GM21528 (cell line): ENCODE measurements around the gene STXBP1.
"Not testable (repeated sequence)": the region's sequence is repeated elsewhere in the genome, so short reads cannot be mapped to it uniquely, and the experiment has no call there.

Experiments
- ATAC-seq: cut with Tn5 transposase; IDR thresholded peaks from one replicate; pipeline ENCODE4 v1.9.1; 2021; ENCODE audit warnings: mild to moderate bottlenecking, moderate library complexity; ENCODE audit not compliant: unreplicated experiment, low FRiP score

The STXBP1 gene

DNA sequence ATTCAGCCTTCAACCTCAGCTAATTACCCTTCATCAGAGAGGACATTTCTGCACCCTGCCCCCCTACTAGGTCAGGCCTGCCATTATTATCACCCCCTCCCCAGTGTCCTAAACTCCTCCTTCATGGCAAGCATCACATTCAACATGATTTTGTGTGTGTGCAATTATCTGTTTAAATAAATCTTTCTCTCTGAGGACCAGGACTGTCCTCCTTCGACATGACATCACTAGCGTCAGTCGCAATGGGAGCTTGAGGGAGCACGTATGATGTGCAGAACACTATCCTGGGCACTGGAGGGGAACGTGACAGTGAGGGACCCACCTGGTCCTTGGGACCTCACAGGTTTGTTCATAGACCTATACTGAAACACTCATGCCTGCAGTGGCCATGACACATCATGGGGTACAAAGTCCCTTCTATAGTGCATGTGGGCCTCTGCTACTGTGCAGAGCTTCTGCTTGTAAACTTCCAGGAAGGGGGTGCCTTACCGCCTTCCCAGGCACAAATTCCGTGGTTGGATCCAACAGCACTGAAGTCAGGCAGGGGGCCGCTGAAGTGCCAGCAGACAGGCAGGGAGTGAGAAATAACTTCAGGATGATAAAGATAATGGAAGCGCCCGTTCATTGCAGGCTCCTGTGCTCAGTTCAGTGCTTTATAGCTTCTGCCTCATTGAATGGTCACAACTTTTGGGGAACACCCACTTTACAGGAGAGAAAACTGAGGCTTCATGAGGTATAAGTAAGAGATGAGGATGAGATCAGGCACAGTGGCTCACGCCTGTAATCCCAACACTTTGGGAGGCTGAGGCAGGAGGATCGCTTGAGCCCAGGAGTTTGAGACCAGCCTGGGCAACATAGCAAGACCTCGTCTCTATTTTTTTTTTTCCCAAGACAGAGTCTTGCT is 36.0 kb upstream of the STXBP1 start:
- ATAC-seq = no peak

GRCh38 chr9:127577194-127577593 is 34.9 kb upstream of the STXBP1 start:
- not testable (repeated sequence) for ATAC-seq

DNA sequence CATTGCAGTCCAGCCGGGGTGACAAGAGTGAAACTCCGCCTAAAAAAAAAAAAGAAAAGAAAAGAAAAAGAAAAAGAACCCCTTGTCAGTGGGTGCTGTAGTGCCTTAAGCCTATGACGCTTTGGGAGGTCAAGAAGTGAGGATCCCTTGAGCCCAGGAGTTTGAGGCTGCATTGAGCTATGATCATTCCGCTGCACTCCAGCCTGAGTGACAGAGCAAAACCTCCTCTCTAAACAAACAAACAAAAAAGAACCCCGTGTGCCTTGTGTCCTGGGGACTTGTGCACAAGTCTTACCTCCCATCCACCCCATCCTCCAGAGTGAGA is 33.5 kb upstream of the STXBP1 start:
- ATAC-seq = no peak

DNA sequence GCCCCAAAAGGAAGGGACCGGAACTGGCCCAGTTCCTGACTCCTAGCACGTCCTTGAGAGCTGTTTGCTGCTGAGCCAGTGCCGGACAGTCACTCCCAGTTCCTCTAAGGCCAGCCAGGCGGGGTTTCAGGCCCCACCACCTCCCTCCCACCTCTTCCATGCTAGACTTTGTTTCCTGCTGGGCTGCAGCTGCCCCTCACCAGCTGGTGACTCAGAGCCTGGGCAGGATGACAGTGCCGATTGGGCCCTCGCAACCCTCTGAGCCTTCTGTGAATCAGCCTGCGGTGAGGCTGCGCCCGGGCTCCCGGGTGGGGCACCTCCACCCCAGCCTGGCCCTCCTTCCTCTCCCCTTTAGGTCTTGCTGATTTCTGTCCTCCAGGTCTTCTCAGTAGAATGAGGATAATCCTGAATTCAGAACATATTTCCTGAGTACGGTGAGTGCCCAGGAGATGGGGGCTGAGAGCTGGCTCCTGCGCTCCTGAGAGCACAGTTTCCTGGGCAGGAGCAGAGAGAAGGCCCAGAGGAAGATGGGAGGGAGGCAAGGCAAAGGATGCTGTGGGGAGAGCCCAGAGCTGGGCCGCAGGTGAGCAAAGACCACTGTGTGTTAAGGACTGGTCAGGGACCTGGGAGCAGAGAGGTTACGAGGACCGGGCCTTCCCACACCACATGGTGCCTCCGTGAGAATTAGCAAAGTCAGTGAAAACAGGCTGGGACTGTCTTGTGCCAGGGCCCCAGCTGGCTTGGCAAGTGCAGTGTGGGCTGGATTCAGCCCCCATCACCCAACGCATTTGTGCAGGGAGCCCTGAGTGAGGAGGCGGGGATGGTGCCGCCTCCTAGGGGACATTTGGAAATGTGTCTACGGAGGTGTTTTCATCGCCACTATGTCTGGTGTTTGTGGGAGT is 32.9 kb upstream of the STXBP1 start:
- ATAC-seq = no peak

DNA sequence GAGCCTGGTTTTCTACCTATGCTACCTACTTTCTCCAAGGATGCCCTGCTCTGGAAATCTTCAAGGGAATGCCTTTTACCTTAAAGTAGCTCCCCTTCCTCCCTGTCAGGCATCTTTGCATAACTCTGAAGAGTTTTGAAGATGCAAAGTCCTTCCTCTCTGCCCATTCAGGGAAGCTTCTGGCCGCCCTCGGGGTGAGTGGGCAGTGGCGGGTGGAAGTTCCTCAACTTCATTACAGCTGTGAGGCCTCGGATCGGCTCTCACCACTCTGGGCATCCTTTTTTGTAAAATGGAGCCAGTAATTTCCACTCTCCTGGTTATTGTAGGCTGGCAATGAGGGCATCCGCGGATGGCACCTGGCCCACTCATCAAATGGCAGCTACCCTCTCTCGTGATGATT is 31.7 kb upstream of the STXBP1 start:
- ATAC-seq = no peak

DNA sequence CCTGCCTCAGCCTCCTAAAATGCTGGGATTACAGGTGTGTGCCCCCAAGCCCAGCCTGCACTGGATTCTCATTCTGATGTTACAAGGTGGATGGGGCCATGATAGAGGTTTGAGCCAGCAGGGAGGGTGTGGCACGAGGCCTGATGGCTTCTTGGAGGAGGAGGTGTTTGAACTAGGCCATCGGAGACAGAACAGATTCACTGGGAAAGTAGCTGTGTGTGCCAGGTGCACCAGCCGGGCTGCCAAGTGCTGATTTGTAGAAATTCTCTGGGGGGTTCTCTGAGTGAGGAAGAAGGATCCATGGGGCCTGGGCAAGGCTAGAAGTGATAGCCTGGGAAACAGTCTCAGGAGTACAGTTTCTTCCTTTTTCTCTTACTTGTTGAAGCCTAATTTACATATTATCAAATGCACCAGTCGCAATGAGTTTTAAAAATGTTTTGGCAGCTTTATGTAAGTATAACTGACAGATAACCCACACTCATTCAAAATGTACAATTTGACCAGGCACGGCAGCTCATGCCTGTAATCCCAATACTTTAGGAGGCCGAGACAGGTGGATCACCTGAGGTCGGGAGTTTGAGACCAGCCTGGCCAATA is 31.1 kb upstream of the STXBP1 start:
- ATAC-seq = no peak

- not testable (repeated sequence) for ATAC-seq
These were observed 27.6 kb upstream of the STXBP1 start for GRCh38 chr9:127584474-127584805.

DNA sequence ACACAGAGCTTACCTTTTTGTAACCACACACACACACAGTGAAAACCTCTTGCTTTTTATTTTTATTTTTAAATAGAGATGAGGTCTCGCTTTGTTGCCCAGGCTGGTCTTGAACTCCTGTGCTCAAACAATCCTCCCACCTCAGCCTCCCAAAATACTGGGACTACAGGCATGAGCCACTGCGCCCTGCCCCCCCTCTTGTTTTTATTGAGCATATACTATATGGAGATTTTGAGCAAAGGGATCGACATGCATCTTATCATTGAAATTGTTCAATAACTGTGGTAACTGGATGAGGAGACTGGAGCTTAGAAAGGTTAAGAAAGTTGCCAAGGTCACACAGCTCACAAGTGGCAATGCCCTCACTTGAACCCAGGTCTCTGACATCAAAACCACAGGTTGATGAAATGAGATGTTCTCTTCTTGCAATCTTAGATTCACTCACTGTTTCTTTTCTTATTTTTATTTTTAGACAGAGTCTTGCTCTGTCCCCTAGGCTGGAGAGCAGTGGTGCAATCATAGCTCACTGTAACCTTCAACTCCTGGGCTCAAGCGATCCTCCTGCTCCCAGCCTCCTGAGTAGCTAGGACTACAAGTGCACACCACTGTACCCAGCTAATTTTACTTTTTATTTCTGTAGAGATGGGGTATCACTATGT is 26.8 kb upstream of the STXBP1 start:
- ATAC-seq = no peak

- no peak for ATAC-seq
These were observed 26.0 kb upstream of the STXBP1 start for GRCh38 chr9:127586096-127586495.

GRCh38 chr9:127586537-127586936 is 25.5 kb upstream of the STXBP1 start:
- no peak for ATAC-seq

- ATAC-seq = no peak
These were observed 24.1 kb upstream of the STXBP1 start for GRCh38 chr9:127587966-127588365.

DNA sequence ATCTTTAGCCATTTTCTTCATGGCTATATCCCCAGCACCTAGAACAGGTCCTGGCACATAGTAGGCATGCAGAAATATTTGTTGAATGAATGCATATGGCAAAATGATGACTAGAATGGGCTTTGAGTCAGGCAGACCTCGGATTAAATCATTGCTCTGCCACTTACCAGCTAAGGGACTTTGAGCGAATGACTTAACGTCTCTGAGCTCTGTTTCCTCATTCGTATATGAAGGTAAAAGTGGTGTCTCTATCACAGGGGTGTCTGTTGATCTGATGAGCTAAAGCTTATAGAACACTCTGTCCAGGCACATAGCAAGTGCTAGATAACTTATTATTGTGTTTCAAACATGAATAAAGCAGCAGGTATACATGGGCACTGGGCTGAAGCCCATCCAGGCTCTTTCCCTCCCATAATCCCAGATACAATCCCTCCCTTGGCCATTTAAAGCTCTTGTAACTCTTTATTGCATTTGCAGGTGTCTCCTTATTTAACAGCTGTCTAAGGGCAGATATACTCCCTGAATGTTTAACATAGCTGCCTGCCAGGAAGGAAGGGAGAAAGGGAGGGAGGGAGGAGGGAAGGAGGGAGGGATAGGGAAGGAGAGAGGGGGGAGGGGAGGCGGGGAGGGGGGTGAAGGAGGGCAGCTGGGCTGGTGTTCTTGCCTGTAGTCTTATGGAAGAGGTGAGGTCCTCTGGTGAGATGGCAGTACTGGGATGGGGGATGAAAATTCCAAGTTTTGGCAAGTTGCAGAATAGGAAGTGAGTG is 23.2 kb upstream of the STXBP1 start:
- ATAC-seq = no peak

DNA sequence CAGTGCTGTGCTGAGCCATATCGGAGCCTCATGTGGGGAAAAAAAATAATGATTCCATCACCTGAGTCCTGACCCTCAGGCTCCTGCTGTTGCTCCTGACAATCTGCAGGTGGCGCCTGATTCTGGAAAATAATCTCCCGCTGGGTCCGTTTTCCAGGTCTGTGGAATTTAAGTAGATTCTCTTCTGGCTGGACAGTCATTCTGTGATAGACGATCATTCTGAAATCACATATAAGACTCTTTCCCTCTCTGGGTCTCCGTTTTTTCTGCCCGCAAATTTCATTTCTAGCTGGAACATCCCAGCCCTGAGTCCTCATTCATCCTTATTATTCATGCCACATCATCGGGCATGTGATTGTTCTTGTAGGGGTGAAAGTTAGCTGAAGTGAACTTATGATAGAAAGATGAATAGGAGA is 22.1 kb upstream of the STXBP1 start:
- no peak for ATAC-seq

GRCh38 chr9:127595611-127596010 is 16.5 kb upstream of the STXBP1 start:
- ATAC-seq = no peak

- ATAC-seq = no peak
These were observed 13.1 kb upstream of the STXBP1 start for GRCh38 chr9:127598839-127599549.

DNA sequence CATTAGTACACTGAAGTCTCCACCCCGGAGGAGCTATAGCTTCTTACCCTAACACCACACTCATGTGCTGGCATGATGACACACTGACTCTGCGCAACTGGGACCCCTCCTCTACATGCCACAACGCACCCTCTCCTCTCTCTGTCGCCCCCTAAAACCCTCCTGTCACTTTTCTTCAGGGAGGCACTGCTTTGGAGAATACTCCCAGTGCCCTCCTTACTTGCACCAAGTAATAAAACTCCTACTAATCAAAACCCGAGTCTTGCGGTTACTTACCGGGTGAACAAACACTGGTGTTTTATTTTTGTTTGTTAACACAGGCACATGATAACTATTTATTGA is 12.6 kb upstream of the STXBP1 start:
- no peak for ATAC-seq

GRCh38 chr9:127603226-127603625 is 8.9 kb upstream of the STXBP1 start:
- no peak for ATAC-seq

GRCh38 chr9:127606043-127606442 is 6.0 kb upstream of the STXBP1 start:
- no peak for ATAC-seq

GRCh38 chr9:127608104-127608966 is 3.7 kb upstream of the STXBP1 start:
- ATAC-seq = no peak
